ENCODE measurements around the gene KRTAP10-9.
"Not testable (repeated sequence)": the region's sequence is repeated elsewhere in the genome, so short reads cannot be mapped to it uniquely, and the experiment has no call there.

KRTAP10-9 gene

GRCh38 chr21:44626673-44627143 is at the start of gene KRTAP10-9:
KRTAP10-9 (plus strand) TSS chr21:44627093; CDS start chr21:44627172, 79 bp downstream.
- DNase-seq (ENCODE audit: extremely low spot score): no peak
- CTCF ChIA-PET: no interaction called here
- no peak for TF ChIP-seq CTCF (IDR thresholded peaks at IDR 0.05; ENCODE audit: control extremely low read depth, extremely low read depth, low read depth, missing control alignments)
- POLR2A ChIA-PET: no interaction called here

GRCh38 chr21:44578371-44579055 is 48.4 kb upstream of the KRTAP10-9 start:
- POLR2A ChIA-PET: no interaction called here
- no peak for DNase-seq (ENCODE audit: extremely low spot score)
- CTCF ChIA-PET: no interaction called here
- no peak for TF ChIP-seq CTCF (IDR thresholded peaks at IDR 0.05; ENCODE audit: control extremely low read depth, extremely low read depth, low read depth, missing control alignments)

GRCh38 chr21:44579056-44579832 is 47.6 kb upstream of the KRTAP10-9 start:
- ChIA-PET CTCF (no interaction called here), POLR2A (no interaction called here)
- peak; percentile 10 for DNase-seq (ENCODE audit: extremely low spot score)
- no peak for TF ChIP-seq CTCF (IDR thresholded peaks at IDR 0.05; ENCODE audit: control extremely low read depth, extremely low read depth, low read depth, missing control alignments)

GRCh38 chr21:44579833-44580144 is 47.1 kb upstream of the KRTAP10-9 start:
- CTCF ChIA-PET: no interaction called here
- POLR2A ChIA-PET: no interaction called here
- no peak for TF ChIP-seq CTCF (IDR thresholded peaks at IDR 0.05; ENCODE audit: control extremely low read depth, extremely low read depth, low read depth, missing control alignments)
- DNase-seq (ENCODE audit: extremely low spot score): no peak

GRCh38 chr21:44580231-44580821 is 46.6 kb upstream of the KRTAP10-9 start, which contains the start of gene KRTAP10-5:
KRTAP10-5 (minus strand) TSS chr21:44580604; CDS start chr21:44580578, 26 bp downstream.
- POLR2A ChIA-PET; CTCF ChIA-PET; DNase-seq (ENCODE audit: extremely low spot score): not testable (repeated sequence)

- CTCF ChIA-PET: no interaction called here
- no peak for TF ChIP-seq CTCF (IDR thresholded peaks at IDR 0.05; ENCODE audit: control extremely low read depth, extremely low read depth, low read depth, missing control alignments)
Measured at GRCh38 chr21:44581158-44581557, 45.7 kb upstream of the KRTAP10-9 start.

GRCh38 chr21:44582055-44582454 is 44.8 kb upstream of the KRTAP10-9 start:
- POLR2A ChIA-PET: no interaction called here
- CTCF ChIA-PET: no interaction called here
- no peak for TF ChIP-seq CTCF (IDR thresholded peaks at IDR 0.05; ENCODE audit: control extremely low read depth, extremely low read depth, low read depth, missing control alignments)
- no peak for DNase-seq (ENCODE audit: extremely low spot score)

More at GRCh38 chr21:44581158-44581557, 45.7 kb upstream of the KRTAP10-9 start:
- DNase-seq (ENCODE audit: extremely low spot score): no peak
- POLR2A ChIA-PET: no interaction called here

Measured in GM10248 (cell line).